Activated CD4-positive, CD25-positive, alpha-beta regulatory T cell treated with anti-CD3 and anti-CD28 coated beads, Interleukin-2, amount 50 U/mL, for 16 hours (primary cell): Measurements from ENCODE around the gene VSIR.

Experiments used
- DNase-seq: peaks from one replicate; pipeline ENCODE4 v3.0.0-alpha.2; 2020; ENCODE audit warnings: low read depth, low spot score

Gene VSIR

GRCh38 chr10:71782221-71782916, 9.0 kb upstream of the VSIR start:
- no peak for DNase-seq

GRCh38 chr10:71780719-71781118, 7.4 kb upstream of the VSIR start:
- no peak for DNase-seq

GRCh38 chr10:71780156-71780555, 6.8 kb upstream of the VSIR start:
- DNase-seq, result no peak

- no peak for DNase-seq
These were observed 6.3 kb upstream of the VSIR start for GRCh38 chr10:71779641-71780040.

GRCh38 chr10:71778071-71778825, 4.9 kb upstream of the VSIR start:
- no peak for DNase-seq

GRCh38 chr10:71777213-71777985, 4.1 kb upstream of the VSIR start:
- no peak for DNase-seq

- DNase-seq, result no peak
These were observed 3.2 kb upstream of the VSIR start for GRCh38 chr10:71776481-71776925.

- no peak for DNase-seq
These were observed 1.8 kb upstream of the VSIR start for GRCh38 chr10:71774916-71775702.

- DNase-seq, result no peak
These were observed 494 bp downstream of the VSIR start for GRCh38 chr10:71772832-71773220.

- DNase-seq, result no peak
These were observed 1.3 kb downstream of the VSIR start for GRCh38 chr10:71771821-71772617.

GRCh38 chr10:71771204-71771603, 2.1 kb downstream of the VSIR start:
- no peak for DNase-seq

GRCh38 chr10:71770789-71771188, 2.5 kb downstream of the VSIR start:
- DNase-seq, result no peak

GRCh38 chr10:71770255-71770654, 3.1 kb downstream of the VSIR start:
- DNase-seq, result no peak

GRCh38 chr10:71769279-71769823, 4.0 kb downstream of the VSIR start:
- no peak for DNase-seq

- DNase-seq, result no peak
These were observed 5.8 kb downstream of the VSIR start for GRCh38 chr10:71767420-71768035.

GRCh38 chr10:71766717-71767419, 6.5 kb downstream of the VSIR start:
- DNase-seq, result no peak

- no peak for DNase-seq
These were observed 7.2 kb downstream of the VSIR start for GRCh38 chr10:71765906-71766716.

GRCh38 chr10:71765176-71765904, 8.0 kb downstream of the VSIR start:
- no peak for DNase-seq
